WTC11 (cell line): ENCODE data around the gene MIA.

Source experiments
- ELF4 ChIP-seq: sonication (generic); formaldehyde crosslinking; IDR thresholded peaks from 2 replicates; pipeline ENCODE4 v1.8.1; 2022; ENCODE audit warnings: low read depth, mild to moderate bottlenecking, moderate library complexity, missing genetic modification reagents
- OVOL2 ChIP-seq: fragments of 250-450 bp; sonication (Bioruptor Pico); IDR thresholded peaks from 2 replicates; pipeline ENCODE4 v1.9.0; 2021; ENCODE audit warnings: mild to moderate bottlenecking, borderline replicate concordance

DNA sequence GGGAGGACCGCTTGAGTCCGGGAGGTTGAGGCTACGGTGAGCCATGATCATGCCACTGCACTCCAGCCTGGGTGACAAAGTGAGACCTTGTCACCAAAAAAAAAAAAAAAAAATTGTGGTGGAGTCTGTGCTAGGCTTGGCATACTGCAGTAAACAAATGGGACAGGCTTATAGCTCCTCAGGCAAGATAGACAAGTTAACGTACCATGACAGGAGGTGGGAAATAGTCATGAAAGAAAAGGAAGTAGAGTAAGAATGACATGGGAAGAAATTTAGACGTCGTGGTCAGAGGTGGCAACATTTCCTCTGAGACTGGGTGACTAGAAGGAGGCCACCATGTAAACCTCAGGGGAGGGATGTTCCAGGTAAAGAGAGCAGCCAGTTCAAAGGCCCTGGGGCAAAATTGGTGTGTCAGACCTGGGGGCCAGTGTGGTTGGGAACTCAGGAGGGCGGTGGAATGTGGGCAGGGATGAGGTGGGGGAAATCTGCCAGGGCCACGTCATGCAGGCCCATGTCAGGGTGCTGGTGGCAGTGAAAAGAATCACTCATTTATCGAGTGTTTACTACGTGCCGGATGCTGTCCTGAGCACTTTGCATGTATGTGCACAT lies 18.7 kb upstream of the MIA start:
- no peak for TF ChIP-seq ELF4
- no peak for TF ChIP-seq OVOL2 (CRISPR knock-in tag)
